Omental fat pad (tissue), 4 donors: ENCODE measurements around the gene KRTAP3-3. TPM values are rescaled to one million over a fixed set of nuclear protein-coding genes. Genes with fewer than 3 reads are reported as not detected.

Source experiments
- ATAC-seq: fragments of 150-250 bp; one replicate; pipeline ENCODE4 v1.9.1; 2016; ENCODE audit warnings: mild to moderate bottlenecking, moderate library complexity; ENCODE audit not compliant: low FRiP score
- DNase-seq: peaks from one replicate; pipeline ENCODE4 v3.0.0-alpha.2; 2019; ENCODE audit warnings: low spot score
- CTCF ChIP-seq, 3 donors: fragments of 450-650 bp; IDR thresholded peaks; one replicate each; pipeline ENCODE4 v1.5.1; 2016 to 2017; ENCODE audit warnings: antibody characterized with exemption in 3 of 3, mild to moderate bottlenecking in 3 of 3, moderate library complexity in 2 of 3
- total RNA-seq, 4 donors: library from RNA; depleted of rRNA; stranded (reverse); fragments of >200 nt; gene quantifications; one replicate each; pipeline ENCODE4 v1.1.0, GENCODE V29; 2016

The KRTAP3-3 gene
- total RNA-seq, 4 donors from 2014 or later = not detected

GRCh38 chr17:41024697-41025096 is 30.7 kb upstream of the KRTAP3-3 start:
- ATAC-seq (no peak), DNase-seq (no peak)
- no peak for TF ChIP-seq CTCF (IDR thresholded peaks at IDR 0.05)

- TF ChIP-seq CTCF (IDR thresholded peaks at IDR 0.05) = no peak
- no peak for ATAC-seq
- no peak for DNase-seq
These were observed 26.4 kb upstream of the KRTAP3-3 start for GRCh38 chr17:41020336-41020735.

GRCh38 chr17:41019415-41019814 is 25.5 kb upstream of the KRTAP3-3 start:
- ATAC-seq = no peak
- TF ChIP-seq CTCF (IDR thresholded peaks at IDR 0.05) = no peak
- DNase-seq = no peak

- DNase-seq = no peak
- TF ChIP-seq CTCF (IDR thresholded peaks at IDR 0.05) = no peak
- no peak for ATAC-seq
These were observed 24.6 kb upstream of the KRTAP3-3 start for GRCh38 chr17:41018541-41018940.

GRCh38 chr17:41016578-41017215 is 22.7 kb upstream of the KRTAP3-3 start:
- DNase-seq = no peak
- no peak for TF ChIP-seq CTCF (IDR thresholded peaks at IDR 0.05)
- no peak for ATAC-seq

- ATAC-seq = no peak
- DNase-seq = no peak
- no peak for TF ChIP-seq CTCF (IDR thresholded peaks at IDR 0.05)
These were observed 21.5 kb upstream of the KRTAP3-3 start for GRCh38 chr17:41015454-41015853.

- TF ChIP-seq CTCF (IDR thresholded peaks at IDR 0.05) = no peak
- no peak for ATAC-seq
- no peak for DNase-seq
These were observed 19.6 kb upstream of the KRTAP3-3 start for GRCh38 chr17:41013606-41014005.
